Measurements from ENCODE around the gene MORN4. TPM values are rescaled to one million over a fixed set of nuclear protein-coding genes. Genes with fewer than 3 reads are reported as not detected.
A peak's percentile ranks its signal among the peaks of the same experiment; 100 is the strongest.
"Not testable (repeated sequence)": the region's sequence is repeated elsewhere in the genome, so short reads cannot be mapped to it uniquely, and the experiment has no call there.

Gene MORN4
- total RNA-seq, 4 donors from 2014 or later, result 0.35 to 1.4 (median 0.54) TPM; not detected in 1

GRCh38 chr10:97659589-97659988 lies 26.3 kb upstream of the MORN4 start:
- Histone ChIP-seq H3K4me1 (peaks cover 0 to under 1% (median 0%) of the 10 kb centered on the region in 4 donors), H3K27me3 (no peaks in the 10 kb centered on the region), H3K27ac (no peak overlapping the region), H3K9me3 (no peaks in the 10 kb centered on the region), H3K36me3 (peaks cover 0 to 57% (median 0%) of the 10 kb centered on the region in 3 donors), H3K4me3 (no peak overlapping the region)
- DNase-seq, result no peak
- no peak for TF ChIP-seq POLR2A (IDR thresholded peaks at IDR 0.05)
- TF ChIP-seq CTCF (IDR thresholded peaks at IDR 0.05), result no peak

- no peak for TF ChIP-seq CTCF (IDR thresholded peaks at IDR 0.05)
- TF ChIP-seq POLR2A (IDR thresholded peaks at IDR 0.05), result no peak
- no peak for DNase-seq
- no peaks in the 10 kb centered on the region for H3K9me3 ChIP-seq
- H3K27me3 ChIP-seq, result no peaks in the 10 kb centered on the region
- H3K4me3 ChIP-seq, result no peak overlapping the region
- H3K27ac ChIP-seq, result no peak overlapping the region
- H3K36me3 ChIP-seq, result peaks cover 0 to 64% (median 0%) of the 10 kb centered on the region in 3 donors
- H3K4me1 ChIP-seq, result no peaks in the 10 kb centered on the region
Measured at GRCh38 chr10:97656777-97657176, 23.5 kb upstream of the MORN4 start.

GRCh38 chr10:97651773-97652172 lies 18.5 kb upstream of the MORN4 start:
- H3K27me3 ChIP-seq, result no peaks in the 10 kb centered on the region

GRCh38 chr10:97650726-97651125 lies 17.4 kb upstream of the MORN4 start:
- H3K4me3 ChIP-seq, result no peak overlapping the region
- no peaks in the 10 kb centered on the region for H3K9me3 ChIP-seq
- peak overlapping the region in 1 of 4 donors; percentile 6 for H3K27ac ChIP-seq
- peaks cover 0 to 45% (median 0%) of the 10 kb centered on the region in 3 donors for H3K36me3 ChIP-seq
- TF ChIP-seq POLR2A (IDR thresholded peaks at IDR 0.05) (no peak), CTCF (IDR thresholded peaks at IDR 0.05) (no peak)
- no peak for DNase-seq
- H3K27me3 ChIP-seq, result no peaks in the 10 kb centered on the region
- peaks cover 0 to 5% (median 0%) of the 10 kb centered on the region in 4 donors for H3K4me1 ChIP-seq

More at GRCh38 chr10:97651773-97652172, 18.5 kb upstream of the MORN4 start:
- Histone ChIP-seq H3K4me3 (no peak overlapping the region), H3K9me3 (no peaks in the 10 kb centered on the region), H3K4me1 (peaks cover 0 to 5% (median 0%) of the 10 kb centered on the region in 4 donors), H3K27ac (no peak overlapping the region), H3K36me3 (peaks cover 0 to 52% (median 0%) of the 10 kb centered on the region in 3 donors)
- DNase-seq, result no peak
- TF ChIP-seq POLR2A (IDR thresholded peaks at IDR 0.05) (no peak), CTCF (IDR thresholded peaks at IDR 0.05) (no peak)

- not testable (repeated sequence) for DNase-seq, H3K4me1 ChIP-seq, H3K27me3 ChIP-seq, H3K4me3 ChIP-seq, H3K9me3 ChIP-seq
- peaks cover 0 to 44% (median 0%) of the 10 kb centered on the region in 3 donors for H3K36me3 ChIP-seq
- H3K27ac ChIP-seq, result peak overlapping the region; percentile 7 to 58 (median 43)
Measured at GRCh38 chr10:97649405-97649750, 16.1 kb upstream of the MORN4 start.

GRCh38 chr10:97648562-97649404 lies 15.5 kb upstream of the MORN4 start:
- TF ChIP-seq POLR2A (IDR thresholded peaks at IDR 0.05) (no peak), CTCF (IDR thresholded peaks at IDR 0.05) (no peak)
- Histone ChIP-seq H3K27me3 (no peaks in the 10 kb centered on the region), H3K27ac (peak overlapping the region; percentile 7 to 58 (median 43)), H3K9me3 (no peaks in the 10 kb centered on the region), H3K4me3 (no peak overlapping the region), H3K4me1 (peaks cover 0 to 5% (median 0%) of the 10 kb centered on the region in 4 donors), H3K36me3 (peaks cover 0 to 44% (median 0%) of the 10 kb centered on the region in 3 donors)
- DNase-seq, result peak in 2 of 3 donors; percentile 28 to 57

Data from Peyer's patch (tissue), 4 donors.